GM08714 (cell line): Measurements from ENCODE around the gene ABCC8.

ENCODE experiments used
- H3K4me3 ChIP-seq: fragments of 200-500 bp; sonication (Bioruptor generic); 2 replicates; pipeline ENCODE4 v1.5.1; 2014; ENCODE audit warnings: mild to moderate bottlenecking, low read length, inconsistent platforms
- ZNF274 ChIP-seq: IDR thresholded peaks from 2 replicates; pipeline ENCODE4 v1.6.1; 2012; ENCODE audit warnings: mild to moderate bottlenecking, low read depth, low read length

ABCC8 gene

DNA sequence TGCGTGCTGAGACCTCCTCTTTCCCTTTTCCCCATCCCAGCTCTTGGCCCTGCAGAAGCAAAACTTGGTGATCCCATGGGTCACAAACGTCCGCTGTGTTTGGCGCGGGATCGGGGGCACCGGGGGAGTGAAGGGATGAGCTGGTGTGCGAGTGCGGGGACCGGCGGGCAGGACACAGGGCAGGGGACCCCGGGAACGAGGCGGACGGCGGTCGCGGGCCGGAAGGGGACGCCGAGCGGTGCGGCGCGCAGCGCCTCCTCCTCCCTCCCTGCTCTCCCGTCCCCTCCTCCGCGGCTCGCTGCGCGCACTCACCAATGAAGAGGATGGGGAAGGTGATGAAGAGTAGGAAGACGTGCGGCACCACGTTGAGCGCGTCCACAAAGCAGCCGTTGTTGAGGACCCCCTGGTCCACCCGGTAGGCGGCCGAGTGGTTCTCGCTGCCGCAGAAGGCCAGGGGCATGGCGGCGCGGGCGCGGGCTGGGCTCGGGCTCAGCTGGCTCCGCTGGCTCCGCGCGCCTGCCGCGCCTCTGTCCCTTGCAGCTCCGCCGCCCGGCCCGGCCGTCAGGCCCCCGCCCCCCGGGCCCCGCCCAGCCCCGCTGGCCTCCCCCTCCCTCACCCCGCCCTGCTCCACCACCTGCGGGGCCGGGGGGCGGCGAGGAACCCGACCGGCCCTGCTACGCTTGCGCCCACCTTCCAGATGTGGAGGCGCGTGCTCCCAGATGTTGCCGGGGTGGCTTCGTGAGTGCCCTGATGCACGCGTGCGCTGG, at the start of gene ABCC8:
Gene ABCC8 (minus strand): TSS at position 529 of the 767 bp plus-strand sequence. CDS start 69 bp downstream, at position 460.
- H3K4me3 ChIP-seq, result no peak within 1 kb of the TSS
- TF ChIP-seq ZNF274, result no peak

DNA sequence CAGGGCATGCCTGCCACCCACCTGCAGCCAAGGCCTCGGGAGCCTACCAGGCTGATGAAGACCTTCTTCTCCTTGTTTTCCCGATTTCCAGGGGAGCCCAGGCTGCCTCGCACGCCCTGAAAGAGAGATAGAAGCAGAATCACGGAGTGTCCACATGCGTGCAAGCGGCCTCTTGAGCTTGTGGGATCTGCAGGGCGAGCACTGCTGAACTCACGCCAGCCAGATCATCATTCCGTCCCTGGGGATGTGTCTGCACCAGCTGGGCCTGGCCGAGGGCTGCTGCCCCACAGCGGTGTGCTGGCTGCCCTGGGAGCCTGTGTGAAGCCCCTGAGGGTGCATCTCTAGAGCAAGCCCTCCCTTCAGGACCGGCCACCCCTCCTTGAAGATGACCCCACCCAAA, 49.7 kb upstream of the ABCC8 start:
- no peak for TF ChIP-seq ZNF274
- H3K4me3 ChIP-seq, result no peak overlapping the region

DNA sequence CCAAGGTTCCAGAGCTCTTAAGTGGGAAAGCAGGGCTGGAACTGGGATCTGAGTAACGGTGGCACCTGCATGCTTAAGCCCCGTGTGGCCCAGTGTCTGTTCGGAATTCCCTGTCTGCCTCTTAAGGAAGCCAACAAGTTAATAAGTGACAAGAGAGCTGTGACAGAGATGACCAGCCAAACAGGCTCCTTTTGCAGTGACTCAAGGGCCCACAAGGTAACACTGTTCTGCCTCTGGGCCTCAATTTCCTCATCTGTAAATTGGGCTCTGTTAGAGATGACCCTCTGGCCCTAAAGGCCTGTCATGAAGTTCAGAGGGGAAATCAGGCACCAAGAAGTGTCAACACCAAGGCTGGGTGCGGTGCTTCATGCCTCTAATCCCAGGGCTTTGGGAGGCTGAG, 48.9 kb upstream of the ABCC8 start:
- TF ChIP-seq ZNF274, result no peak
- no peak overlapping the region for H3K4me3 ChIP-seq

DNA sequence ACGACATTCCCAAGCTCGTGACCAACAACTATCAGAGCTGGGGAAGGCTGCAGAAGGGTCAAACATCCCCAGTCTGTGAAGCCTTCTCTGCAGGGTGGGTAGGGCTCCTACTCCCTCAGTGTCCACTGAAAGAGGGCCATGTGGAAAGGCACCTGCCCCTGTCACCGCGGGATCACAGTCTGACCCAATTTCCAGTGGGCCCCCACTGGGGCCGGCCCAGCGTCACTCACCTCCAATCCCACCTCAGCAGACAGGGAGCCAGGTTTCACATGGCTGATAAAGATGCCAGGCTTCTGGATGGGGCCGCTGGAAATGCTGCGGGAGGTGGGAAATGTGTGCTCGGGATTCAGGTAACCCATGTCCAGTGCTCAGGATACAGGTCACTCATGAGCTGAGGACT, 47.6 kb upstream of the ABCC8 start:
- TF ChIP-seq ZNF274, result no peak
- no peak overlapping the region for H3K4me3 ChIP-seq

DNA sequence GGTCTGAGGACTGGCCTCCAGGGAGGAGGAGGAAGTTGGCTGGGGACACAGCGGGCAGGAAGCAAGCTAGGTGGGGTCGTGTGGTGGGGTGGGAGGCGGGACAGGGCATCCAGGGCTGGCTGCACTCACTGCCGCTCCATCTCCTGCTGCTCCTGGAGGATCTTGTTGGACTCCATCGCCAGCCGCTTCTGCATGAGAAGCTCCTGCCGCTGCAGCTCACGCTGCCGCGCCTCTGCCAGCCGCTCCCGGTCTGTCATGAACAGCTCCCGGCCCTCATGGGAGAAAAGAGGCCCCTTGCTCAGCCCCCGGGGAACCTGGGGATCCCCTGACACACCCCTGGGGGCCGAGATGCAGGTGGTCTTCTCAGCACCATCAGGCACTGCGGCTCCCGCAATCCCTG, 46.0 kb upstream of the ABCC8 start:
- no peak for TF ChIP-seq ZNF274
- H3K4me3 ChIP-seq, result no peak overlapping the region

DNA sequence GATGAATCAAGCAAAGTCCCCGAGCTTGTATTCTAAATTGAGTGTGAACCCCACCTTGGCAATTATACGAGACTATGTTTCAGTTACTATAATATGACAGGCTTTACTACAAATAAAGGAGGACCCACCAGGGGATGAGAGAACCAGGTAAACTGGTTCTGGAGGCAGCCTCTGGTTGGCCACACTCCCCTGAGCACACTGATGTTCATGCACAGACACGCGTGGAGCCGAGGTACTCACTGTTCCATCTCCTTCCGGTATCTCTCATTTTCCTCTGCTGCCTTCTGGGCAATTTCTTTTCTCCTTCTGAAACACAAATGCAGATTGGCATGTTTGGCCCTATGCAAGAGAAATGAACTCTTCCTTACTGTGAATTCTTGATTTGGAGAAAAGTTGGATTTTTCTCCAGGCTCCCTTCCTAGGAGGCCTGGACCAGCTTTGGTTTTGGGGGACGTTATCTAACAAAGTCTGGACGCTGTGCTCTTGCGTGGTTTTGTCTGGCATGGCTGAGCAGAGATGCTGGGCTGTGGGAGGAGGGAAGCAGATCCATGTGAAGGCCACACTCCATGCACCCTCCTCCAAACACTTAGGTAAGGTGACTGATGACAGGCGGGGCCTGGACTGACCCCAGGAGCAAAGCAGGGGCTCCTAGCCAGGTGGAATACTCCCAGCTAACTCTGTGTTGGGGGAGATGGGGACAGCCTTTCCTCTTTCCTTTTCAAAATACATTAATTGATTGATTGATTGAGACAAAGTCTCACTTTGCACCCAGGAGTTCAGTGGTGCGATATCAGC, 44.7 kb upstream of the ABCC8 start:
- no peak for TF ChIP-seq ZNF274
- H3K4me3 ChIP-seq, result no peak overlapping the region

DNA sequence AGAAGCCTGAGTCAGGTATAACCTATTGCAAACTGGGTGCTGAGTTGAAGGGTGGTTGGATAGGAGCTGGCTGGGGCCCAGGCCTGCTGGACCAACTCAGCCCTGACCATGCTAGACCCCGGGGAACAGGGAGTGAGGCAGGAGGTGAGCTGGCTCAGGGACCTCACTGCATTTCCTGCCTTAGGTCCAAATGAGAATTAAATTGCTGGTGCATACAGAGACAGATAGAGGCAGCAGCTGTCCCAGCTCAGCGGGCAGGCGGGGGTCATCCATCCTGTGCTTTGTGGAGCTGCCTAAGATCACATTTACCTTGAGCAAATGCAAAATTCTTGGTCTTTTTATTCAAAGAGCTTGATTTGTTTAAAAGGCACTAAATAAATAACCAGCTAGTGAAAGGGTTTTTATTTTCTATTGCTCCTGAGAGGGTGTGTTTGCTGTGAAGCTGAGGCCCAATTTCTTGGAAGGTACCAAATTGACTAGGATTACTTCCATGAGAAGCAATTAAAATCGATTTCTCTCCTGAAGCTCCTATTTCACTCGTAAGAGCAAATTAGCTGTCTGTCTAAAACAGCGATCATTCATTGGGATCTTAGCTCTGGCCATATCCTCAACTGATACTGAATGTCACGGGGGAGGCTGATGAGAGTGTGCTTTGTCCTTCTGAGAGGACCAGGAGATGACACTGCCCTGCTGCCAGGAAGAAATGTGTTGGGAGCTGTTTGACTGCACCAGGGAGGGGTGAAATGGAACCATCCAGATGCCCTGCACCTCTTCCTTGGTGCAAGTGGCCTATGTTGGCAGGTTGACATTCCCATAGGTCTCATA, 42.6 kb upstream of the ABCC8 start:
- no peak overlapping the region for H3K4me3 ChIP-seq
- no peak for TF ChIP-seq ZNF274

DNA sequence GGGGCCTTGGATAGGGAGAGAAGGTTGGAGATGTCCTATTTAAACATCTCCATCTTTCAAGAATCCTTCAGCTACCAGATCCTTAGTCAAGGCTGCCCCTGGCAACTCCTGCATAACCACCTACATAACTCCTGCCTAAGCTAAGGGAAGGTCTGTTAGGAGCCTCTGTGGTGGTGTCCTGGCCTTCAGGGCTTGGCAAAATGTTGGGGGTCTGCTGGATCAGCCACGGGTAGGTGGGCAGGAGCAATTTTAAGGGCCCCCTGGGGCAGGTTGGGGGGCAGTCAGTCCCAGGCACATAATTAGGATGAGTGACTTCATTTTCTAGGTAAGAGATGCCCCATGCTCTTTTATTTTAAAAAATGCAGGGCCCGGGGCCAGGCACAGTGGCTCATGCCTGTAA, 41.7 kb upstream of the ABCC8 start:
- no peak overlapping the region for H3K4me3 ChIP-seq
- no peak for TF ChIP-seq ZNF274

DNA sequence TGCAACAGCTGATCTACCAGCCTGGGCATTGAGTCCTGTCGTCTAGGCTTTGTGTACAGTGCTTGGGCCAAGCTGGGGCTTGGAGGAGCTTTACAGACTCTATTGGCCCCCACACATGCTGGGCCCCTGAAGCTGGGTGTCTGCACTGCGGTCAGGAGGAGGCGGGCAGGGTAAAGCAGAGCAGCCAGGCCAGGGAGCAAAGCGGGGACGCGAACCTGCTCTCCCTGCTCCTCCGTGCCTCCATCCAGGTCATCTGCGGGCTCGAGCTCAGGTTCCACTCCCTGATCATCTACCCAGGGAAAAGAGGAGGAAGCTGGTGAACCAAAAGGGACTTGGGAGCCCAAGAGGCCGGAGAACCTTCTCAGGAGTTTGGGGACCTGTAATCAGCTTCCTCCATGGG, 40.5 kb upstream of the ABCC8 start:
- no peak for TF ChIP-seq ZNF274
- no peak overlapping the region for H3K4me3 ChIP-seq

DNA sequence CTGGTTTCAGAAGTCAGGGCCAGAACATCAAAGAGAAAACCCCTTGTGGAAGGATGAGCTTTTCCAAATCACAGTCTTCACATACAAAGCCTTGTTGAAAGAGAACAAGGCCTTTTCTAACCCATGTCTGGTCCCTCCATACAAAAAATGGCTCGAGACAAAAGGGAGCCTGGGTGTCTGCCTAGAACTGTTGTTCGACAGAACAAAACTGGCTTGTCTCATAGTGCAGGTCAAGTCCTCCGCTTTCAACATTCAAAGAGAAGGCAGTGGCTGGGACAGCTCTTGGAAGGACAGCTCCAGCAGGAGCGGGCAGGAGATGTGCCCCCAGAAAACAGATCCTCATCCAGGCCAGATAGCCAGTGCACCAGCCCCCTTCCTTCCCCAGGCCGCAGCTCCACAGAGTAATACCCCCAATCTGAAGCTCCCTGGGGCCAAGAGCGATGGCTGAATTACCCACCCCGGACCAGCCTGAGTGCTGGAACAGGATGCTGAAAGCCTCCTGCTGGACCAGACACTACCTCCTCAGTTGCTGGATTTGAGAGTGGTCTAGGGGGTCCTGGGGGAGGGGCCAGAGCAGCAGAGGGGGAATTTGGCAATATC, 40.0 kb upstream of the ABCC8 start:
- no peak overlapping the region for H3K4me3 ChIP-seq
- TF ChIP-seq ZNF274, result no peak

DNA sequence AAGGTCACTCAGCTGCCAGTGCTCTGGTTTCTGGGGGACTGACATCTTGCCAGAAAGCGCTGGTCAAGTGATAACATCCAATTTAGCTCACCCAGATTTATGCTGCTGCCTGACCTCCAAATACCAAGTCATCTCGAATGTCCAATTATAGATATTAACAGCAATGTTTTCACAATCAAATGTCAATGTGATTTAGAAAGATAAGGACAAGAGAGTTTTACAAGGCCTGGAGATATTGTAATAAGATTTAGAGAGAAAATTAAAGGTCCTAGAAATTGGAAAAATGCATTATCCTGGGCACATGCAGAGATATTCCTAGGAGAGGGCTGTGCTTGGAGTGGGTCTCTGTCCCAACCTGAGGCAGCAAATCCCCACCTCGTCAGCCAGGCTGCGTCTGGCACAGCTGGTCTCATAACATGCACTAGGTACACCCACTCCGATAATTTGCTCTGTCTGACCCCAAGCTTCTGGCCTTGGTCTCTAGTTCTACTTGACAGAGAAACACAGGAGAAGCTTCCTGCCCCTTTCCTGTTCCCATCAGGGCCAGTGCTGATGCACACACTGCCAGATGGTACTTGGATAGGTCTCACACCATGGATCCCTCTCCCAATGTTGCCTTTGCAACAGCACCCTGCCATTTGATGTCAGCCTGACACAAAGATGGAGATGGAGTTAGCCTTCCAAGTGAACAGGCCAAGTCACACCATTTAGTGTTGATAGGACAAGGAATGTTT, 39.0 kb upstream of the ABCC8 start:
- no peak for TF ChIP-seq ZNF274
- no peak overlapping the region for H3K4me3 ChIP-seq

DNA sequence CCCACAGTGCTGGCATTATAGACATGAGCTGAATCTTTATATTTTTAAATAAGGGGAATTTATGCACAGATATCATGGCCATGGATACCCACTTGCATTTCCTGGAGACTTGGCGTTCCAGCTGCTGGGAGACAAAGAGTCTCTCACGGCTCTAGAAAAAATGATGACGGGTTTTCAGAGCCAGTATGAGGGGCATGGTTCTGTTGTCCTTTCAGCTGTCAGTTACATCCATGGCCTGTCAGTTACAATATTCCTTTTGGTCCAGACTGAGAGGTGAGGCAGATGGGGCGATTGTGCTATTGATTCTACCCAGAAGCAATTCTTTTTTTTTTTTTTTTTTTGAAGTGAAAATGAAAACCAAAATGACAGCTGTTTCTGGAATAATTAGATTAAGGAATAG, 37.8 kb upstream of the ABCC8 start:
- H3K4me3 ChIP-seq, result no peak overlapping the region
- TF ChIP-seq ZNF274, result no peak

DNA sequence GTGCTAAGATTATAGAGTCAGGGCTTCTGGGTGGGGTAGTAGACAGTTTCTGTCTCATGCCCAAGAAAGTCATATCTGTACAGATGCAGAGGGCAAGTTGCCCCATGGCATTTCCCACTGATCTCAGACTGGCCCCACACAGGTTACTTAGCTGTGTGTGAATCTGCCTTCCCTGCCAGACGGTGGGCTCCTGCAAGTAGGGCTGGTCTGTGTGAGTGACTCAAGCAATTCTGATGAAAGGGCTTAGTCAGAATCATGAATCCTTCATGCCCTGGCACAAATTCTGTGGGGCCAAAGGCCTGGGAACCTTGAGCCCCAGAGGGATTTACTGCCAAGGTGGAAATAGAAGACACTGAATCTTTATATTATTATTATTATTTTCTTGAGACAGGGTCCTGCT, 37.2 kb upstream of the ABCC8 start:
- TF ChIP-seq ZNF274, result no peak
- H3K4me3 ChIP-seq, result no peak overlapping the region

DNA sequence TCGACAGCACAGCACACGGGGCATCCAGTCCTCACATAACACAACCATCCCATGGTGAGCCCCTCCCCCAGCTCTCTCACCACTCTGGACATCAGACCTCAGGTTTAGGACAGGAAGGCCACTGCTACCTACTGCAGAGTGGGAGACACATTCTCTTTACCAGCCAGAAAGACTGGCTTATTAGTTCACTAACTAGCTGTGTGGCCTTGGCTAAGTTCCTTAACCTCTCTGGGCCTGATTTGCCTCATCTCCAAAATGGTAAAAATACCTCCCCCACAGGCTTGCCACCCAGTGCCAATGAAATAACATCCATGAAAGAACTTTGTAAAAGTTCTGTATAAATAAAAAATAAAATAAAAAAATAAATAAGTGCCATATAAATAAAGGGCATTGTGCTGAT, 35.5 kb upstream of the ABCC8 start:
- no peak for TF ChIP-seq ZNF274
- H3K4me3 ChIP-seq, result no peak overlapping the region

DNA sequence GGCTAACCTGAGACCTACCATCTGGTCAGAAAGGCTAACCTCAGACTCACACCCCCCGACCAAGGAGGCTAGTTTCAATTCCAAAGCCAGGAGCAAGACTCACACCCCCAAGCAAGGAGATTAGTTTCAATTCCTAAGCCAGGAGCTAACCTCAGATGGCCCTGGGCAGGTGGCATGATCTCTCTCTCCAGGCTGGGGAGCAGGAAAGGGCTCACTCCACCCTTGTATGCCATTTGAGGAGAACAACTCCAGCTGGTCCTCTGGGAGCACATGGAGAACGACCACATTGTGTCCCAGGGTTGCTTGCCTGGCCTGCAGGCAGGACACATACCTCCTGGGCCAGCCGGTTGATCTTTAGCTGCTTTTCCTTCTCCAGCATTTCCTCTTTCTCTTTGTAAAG, 34.9 kb upstream of the ABCC8 start:
- no peak overlapping the region for H3K4me3 ChIP-seq
- no peak for TF ChIP-seq ZNF274
